Coronary artery (tissue), 2 donors: Measurements from ENCODE around the gene TANGO2.

Experiments
- DNase-seq: peaks from one replicate; pipeline ENCODE4 v3.0.0-alpha.2; 2017; ENCODE audit warnings: low spot score
- H3K27ac ChIP-seq, 2 donors: fragments of 200-600 bp; sonication (generic); one replicate each; pipeline ENCODE4 v1.5.1; 2016 to 2019
- H3K4me3 ChIP-seq: fragments of 200-600 bp; sonication (generic); 2 replicates; pipeline ENCODE4 v1.5.1; 2016; ENCODE audit warnings: mild to moderate bottlenecking, moderate library complexity
- CTCF ChIP-seq: fragments of 200-600 bp; sonication (generic); IDR thresholded peaks from one replicate; pipeline ENCODE4 v1.5.1; 2019; ENCODE audit warnings: antibody characterized with exemption

Gene TANGO2

GRCh38 chr22:20037419-20037818 lies 16.5 kb downstream of the TANGO2 start:
- no peak overlapping the region for H3K4me3 ChIP-seq
- no peak for TF ChIP-seq CTCF
- no peak overlapping the region for H3K27ac ChIP-seq
- no peak for DNase-seq

- no peak overlapping the region for H3K27ac ChIP-seq
- no peak for DNase-seq
- H3K4me3 ChIP-seq = no peak overlapping the region
- TF ChIP-seq CTCF = no peak
These were observed 17.7 kb downstream of the TANGO2 start for GRCh38 chr22:20038574-20038973.

- no peak overlapping the region for H3K4me3 ChIP-seq
- no peak for DNase-seq
- no peak for TF ChIP-seq CTCF
- no peak overlapping the region for H3K27ac ChIP-seq
These were observed 18.9 kb downstream of the TANGO2 start for GRCh38 chr22:20039683-20040325.

- Histone ChIP-seq H3K27ac (no peak overlapping the region), H3K4me3 (no peak overlapping the region)
- TF ChIP-seq CTCF = no peak
- no peak for DNase-seq
These were observed 19.7 kb downstream of the TANGO2 start for GRCh38 chr22:20040327-20041200.

GRCh38 chr22:20043057-20043996 lies 22.4 kb downstream of the TANGO2 start:
- H3K4me3 ChIP-seq = no peak overlapping the region
- TF ChIP-seq CTCF = no peak
- no peak for DNase-seq
- H3K27ac ChIP-seq = no peak overlapping the region

- Histone ChIP-seq H3K4me3 (no peak overlapping the region), H3K27ac (no peak overlapping the region)
- TF ChIP-seq CTCF = no peak
- DNase-seq = no peak
These were observed 23.1 kb downstream of the TANGO2 start for GRCh38 chr22:20043997-20044342.
